Colonic mucosa (tissue), 4 donors: ENCODE results near the gene ITGA3. TPM values are rescaled to one million over a fixed set of nuclear protein-coding genes. Genes with fewer than 3 reads are reported as not detected.

ENCODE experiments used
- DNase-seq: peaks from one replicate; pipeline ENCODE4 v3.0.0-alpha.2; 2020
- H3K27ac ChIP-seq: fragments of 200-600 bp; one replicate; pipeline ENCODE4 v1.8.0; 2021
- H3K27me3 ChIP-seq: fragments of 200-600 bp; one replicate; pipeline ENCODE4 v1.8.0; 2021
- H3K36me3 ChIP-seq: fragments of 200-600 bp; one replicate; pipeline ENCODE4 v1.8.0; 2021
- H3K4me1 ChIP-seq: fragments of 200-600 bp; one replicate; pipeline ENCODE4 v1.8.0; 2021; ENCODE audit warnings: mild to moderate bottlenecking
- H3K4me3 ChIP-seq: fragments of 200-600 bp; one replicate; pipeline ENCODE4 v1.8.0; 2021
- H3K9ac ChIP-seq, 2 donors: one replicate each; pipeline ENCODE4 v1.7.0; 2013; ENCODE audit warnings: control low read depth in 2 of 2, low read depth in 2 of 2, low read length in 2 of 2
- H3K9me3 ChIP-seq: fragments of 200-600 bp; one replicate; pipeline ENCODE4 v1.8.0; 2021
- intact Hi-C: fragments of 100-400 bp; cut with DNase I; formaldehyde crosslinking; loops from one replicate; pipeline ENCODE4 v1.14.1; 2022
- total RNA-seq, 2 donors: library from RNA; stranded (reverse); fragmentation: NEBNext Ultra II Directional in 1 of 2; extraction: Animal tissue kit (Norgen Biotek cat#: 25700) in 1 of 2; gene quantifications; one replicate each; pipeline ENCODE4 v1.2.1, GENCODE V29; 2021
- TF ChIP-seq, protein P1 (sequence below): fragments of 200-600 bp; IDR thresholded peaks from one replicate; pipeline ENCODE4 v1.8.0; 2022; ENCODE audit warnings: antibody characterized with exemption, mild to moderate bottlenecking
- donor health status: healthy.
- donor health status: DM: no; HTN: no; CAD: no.
- donor health status: DM: no; HTN: no; CAD: no.

ITGA3 gene
- total RNA-seq, 2 donors from 2014 or later: 111 to 116 TPM

DNA sequence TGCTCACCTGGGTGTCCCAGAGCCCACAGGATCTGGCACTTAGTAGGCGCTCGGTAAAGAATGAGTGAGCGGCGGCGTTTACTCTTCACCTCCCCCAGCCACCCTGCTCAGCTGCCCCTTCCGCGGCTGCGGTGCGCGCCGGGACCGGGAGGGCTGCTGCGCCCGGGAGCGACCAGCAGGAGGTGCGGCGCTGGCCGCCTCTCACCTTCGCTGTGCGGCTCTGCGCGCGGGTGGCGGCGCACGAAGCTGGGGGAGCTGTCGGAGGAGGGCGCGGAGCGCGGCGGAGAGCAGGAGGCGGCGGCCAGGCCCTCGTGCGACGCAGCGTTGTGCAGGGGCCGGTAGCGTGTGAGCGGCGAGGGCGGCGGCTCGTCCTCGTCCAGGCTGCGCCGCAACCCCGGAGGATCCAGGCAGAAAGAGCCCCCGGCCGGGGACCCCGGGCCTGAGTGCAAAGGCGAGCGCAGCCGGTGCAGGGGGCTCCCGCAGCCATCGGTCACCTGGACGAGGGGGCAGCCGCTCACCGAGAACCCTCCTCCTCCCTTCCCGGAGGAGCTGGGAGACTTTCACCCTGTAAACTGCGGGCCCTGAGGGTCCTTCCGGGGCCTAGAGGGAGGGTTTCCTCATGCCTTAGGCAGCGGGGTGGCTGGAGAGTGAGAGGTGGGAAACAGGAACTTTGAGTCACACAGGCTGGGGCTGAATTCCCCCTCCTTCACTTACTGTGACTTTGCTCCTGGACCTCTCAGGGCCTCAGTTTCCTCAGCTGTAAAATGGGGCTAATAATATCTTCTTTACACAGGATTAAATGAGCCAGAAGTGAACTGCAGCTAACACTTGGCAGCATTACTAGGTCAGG is 61.5 kb downstream of the ITGA3 start:
- peaks cover 9% of the 10 kb centered on the region for H3K27me3 ChIP-seq
- no peaks in the 10 kb centered on the region for H3K36me3 ChIP-seq
- no peak overlapping the region for H3K9ac ChIP-seq
- TF ChIP-seq, protein P1, sequence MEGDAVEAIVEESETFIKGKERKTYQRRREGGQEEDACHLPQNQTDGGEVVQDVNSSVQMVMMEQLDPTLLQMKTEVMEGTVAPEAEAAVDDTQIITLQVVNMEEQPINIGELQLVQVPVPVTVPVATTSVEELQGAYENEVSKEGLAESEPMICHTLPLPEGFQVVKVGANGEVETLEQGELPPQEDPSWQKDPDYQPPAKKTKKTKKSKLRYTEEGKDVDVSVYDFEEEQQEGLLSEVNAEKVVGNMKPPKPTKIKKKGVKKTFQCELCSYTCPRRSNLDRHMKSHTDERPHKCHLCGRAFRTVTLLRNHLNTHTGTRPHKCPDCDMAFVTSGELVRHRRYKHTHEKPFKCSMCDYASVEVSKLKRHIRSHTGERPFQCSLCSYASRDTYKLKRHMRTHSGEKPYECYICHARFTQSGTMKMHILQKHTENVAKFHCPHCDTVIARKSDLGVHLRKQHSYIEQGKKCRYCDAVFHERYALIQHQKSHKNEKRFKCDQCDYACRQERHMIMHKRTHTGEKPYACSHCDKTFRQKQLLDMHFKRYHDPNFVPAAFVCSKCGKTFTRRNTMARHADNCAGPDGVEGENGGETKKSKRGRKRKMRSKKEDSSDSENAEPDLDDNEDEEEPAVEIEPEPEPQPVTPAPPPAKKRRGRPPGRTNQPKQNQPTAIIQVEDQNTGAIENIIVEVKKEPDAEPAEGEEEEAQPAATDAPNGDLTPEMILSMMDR: peak; percentile 50
- no peaks in the 10 kb centered on the region for H3K4me1 ChIP-seq
- H3K9me3 ChIP-seq: no peaks in the 10 kb centered on the region
- DNase-seq: peak; percentile 49
- intact Hi-C loops: no loop called here
- no peak overlapping the region for H3K27ac ChIP-seq
- no peak overlapping the region for H3K4me3 ChIP-seq

- H3K4me3 ChIP-seq: no peak overlapping the region
- no peak overlapping the region for H3K27ac ChIP-seq
- DNase-seq: no peak
- H3K9ac ChIP-seq: no peak overlapping the region
- no peaks in the 10 kb centered on the region for H3K4me1 ChIP-seq
- H3K9me3 ChIP-seq: no peaks in the 10 kb centered on the region
- H3K36me3 ChIP-seq: no peaks in the 10 kb centered on the region
- intact Hi-C loops: no loop called here
- H3K27me3 ChIP-seq: peaks cover 9% of the 10 kb centered on the region
- TF ChIP-seq, protein P1: no peak
These were observed 62.3 kb downstream of the ITGA3 start for GRCh38 chr17:50118076-50118827.

GRCh38 chr17:50118828-50119218 is 62.9 kb downstream of the ITGA3 start:
- TF ChIP-seq, protein P1: no peak
- no peaks in the 10 kb centered on the region for H3K36me3 ChIP-seq
- H3K4me3 ChIP-seq: no peak overlapping the region
- intact Hi-C loops: no loop called here
- H3K4me1 ChIP-seq: no peaks in the 10 kb centered on the region
- peaks cover 9% of the 10 kb centered on the region for H3K27me3 ChIP-seq
- H3K9ac ChIP-seq: no peak overlapping the region
- no peak for DNase-seq
- no peaks in the 10 kb centered on the region for H3K9me3 ChIP-seq
- H3K27ac ChIP-seq: no peak overlapping the region

DNA sequence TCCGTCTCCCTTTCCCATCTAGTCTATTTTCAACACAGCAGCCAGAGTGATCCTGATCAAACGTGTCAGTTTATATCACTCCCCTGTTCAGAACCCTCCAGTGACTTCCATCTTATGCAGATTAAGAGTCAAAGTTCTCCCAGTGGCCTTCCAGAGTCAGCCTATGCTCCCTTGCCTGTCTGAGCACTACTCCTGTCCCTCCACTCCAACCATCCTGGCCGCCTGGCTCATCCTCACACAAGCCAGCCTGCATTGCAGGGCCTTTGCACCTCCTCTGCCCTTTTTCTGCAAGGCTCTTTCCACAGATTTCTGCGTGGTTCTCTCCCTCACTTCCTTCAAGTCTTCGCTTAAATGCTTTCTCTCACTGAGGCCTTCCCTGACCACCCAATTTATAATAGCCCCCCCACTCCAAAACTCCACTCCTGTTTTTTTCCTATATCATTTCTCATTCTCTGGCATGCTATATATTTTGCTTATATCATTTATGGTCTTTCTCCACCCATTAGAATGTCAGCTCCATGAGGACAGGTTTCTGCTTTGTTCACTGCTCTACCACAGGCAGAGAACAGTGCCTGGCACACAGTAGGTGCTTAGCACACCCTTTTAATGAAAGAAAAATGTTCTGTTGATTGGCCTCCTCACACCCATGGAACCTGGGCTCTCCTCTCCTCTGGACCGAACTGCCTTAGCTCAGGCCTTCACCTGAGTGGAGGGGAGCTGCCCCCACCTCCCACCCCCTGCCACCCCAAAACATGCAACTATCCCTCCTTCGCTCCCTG is 64.8 kb downstream of the ITGA3 start:
- peaks cover 9% of the 10 kb centered on the region for H3K27me3 ChIP-seq
- no peak overlapping the region for H3K4me3 ChIP-seq
- no peaks in the 10 kb centered on the region for H3K9me3 ChIP-seq
- H3K9ac ChIP-seq: peak overlapping the region in 1 of 2 donors; percentile 12
- intact Hi-C loops: no loop called here
- TF ChIP-seq, protein P1: no peak
- H3K4me1 ChIP-seq: no peaks in the 10 kb centered on the region
- no peak overlapping the region for H3K27ac ChIP-seq
- DNase-seq: no peak
- H3K36me3 ChIP-seq: no peaks in the 10 kb centered on the region

DNA sequence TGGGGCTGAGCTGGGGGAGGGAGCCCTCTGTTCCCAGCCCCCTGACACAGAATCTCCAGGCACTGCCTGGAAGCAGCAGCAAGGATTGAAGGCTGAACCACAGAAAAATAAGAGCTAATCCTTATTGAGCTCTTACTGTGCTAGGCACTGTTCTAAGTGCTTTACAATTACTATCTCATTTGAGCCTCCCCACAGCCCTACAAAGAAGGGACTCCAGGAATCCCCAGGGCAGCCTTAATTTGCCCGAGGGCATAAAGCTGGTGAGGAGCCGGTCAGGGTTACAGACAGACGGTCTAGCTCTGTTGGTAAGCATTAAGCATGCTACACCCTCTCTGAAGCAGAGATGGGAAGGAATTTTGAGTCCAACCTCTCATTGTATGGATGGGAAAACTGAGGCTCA is 67.0 kb downstream of the ITGA3 start:
- Histone ChIP-seq H3K27me3 (peaks cover 9% of the 10 kb centered on the region), H3K4me1 (no peaks in the 10 kb centered on the region), H3K4me3 (no peak overlapping the region), H3K9ac (no peak overlapping the region), H3K27ac (no peak overlapping the region), H3K9me3 (no peaks in the 10 kb centered on the region), H3K36me3 (no peaks in the 10 kb centered on the region)
- intact Hi-C loops: no loop called here
- TF ChIP-seq, protein P1: no peak
- no peak for DNase-seq
